Measurements from ENCODE around the gene DENND2C. TPM values are rescaled to one million over a fixed set of nuclear protein-coding genes. Genes with fewer than 3 reads are reported as not detected.

Gene DENND2C
- total RNA-seq, 2 donors from 2014 or later: 1.1 to 5.1 TPM

DNA sequence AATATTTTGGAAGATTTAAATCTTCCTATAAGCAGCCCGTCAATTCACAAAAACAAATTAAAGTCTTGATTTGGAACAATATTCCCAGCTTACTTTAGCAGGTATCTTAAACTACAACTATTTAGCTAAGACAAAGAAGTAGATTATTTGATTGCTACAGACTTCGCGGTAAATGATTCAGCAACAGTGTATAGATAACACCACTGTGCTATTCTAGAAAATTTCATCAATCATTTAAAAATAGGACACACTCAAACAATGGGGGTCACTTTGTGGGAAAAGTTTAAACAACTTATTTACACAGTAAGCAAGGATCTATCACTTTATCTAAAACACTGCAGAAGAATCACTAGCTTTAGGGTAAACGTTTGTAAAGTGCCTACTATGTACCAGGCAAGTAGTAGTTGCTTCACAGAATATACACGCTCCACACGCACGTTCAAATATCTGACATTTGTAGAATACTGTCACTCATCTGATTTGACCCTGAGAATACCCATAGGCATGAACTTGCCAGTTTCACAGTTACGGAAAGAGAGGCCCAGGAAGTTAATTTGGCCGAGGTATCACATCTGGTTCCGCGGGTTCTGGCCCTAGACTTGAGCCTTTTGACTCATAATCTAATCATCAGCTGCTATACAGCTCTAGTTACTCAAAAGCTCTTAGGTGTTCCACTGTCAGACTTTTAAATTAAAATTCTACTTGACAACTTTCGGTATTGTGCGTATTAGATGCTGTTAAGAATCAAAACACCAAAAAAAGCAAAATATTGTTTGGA lies 876 bp downstream of the DENND2C start:
- Mint-ChIP-seq H3K27me3 (peaks cover 25% of the 10 kb centered on the region), H3K27ac (peak overlapping the region; percentile 34), H3K4me1 (peaks cover 16% of the 10 kb centered on the region), H3K36me3 (ENCODE audit: low read depth) (peaks cover 3% of the 10 kb centered on the region), H3K4me3 (peak overlapping the region; percentile 96)
- no peak for DNase-seq
- no peak for ATAC-seq
- no peaks in the 10 kb centered on the region for H3K9me3 ChIP-seq (ENCODE audit: control insufficient read depth, low read length, poor library complexity, severe bottlenecking)

DNA sequence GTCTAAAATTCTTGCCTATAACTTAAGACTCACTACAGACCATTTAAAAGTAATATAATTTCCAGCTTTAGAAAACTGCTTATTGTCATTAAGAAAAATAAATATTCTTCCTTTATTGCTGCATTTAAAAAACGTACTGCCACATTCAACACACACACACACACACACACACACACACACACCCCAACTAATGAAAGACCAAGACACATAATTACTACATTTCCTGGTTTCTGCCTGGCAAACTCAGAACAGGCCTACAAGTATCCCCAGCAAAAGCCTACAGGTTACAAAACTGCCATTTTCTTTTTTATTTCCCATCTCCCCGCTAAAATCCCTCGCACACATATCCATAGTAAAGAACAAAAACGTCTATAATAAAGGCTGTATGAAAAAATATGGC lies 1.5 kb downstream of the DENND2C start:
- H3K4me3 Mint-ChIP-seq: no peak overlapping the region
- H3K9me3 ChIP-seq (ENCODE audit: control insufficient read depth, low read length, poor library complexity, severe bottlenecking): no peaks in the 10 kb centered on the region
- peaks cover 16% of the 10 kb centered on the region for H3K4me1 Mint-ChIP-seq
- ATAC-seq (no peak), DNase-seq (no peak)
- peaks cover 3% of the 10 kb centered on the region for H3K36me3 Mint-ChIP-seq (ENCODE audit: low read depth)
- H3K27me3 Mint-ChIP-seq: peaks cover 25% of the 10 kb centered on the region
- H3K27ac Mint-ChIP-seq: peak overlapping the region; percentile 34

DNA sequence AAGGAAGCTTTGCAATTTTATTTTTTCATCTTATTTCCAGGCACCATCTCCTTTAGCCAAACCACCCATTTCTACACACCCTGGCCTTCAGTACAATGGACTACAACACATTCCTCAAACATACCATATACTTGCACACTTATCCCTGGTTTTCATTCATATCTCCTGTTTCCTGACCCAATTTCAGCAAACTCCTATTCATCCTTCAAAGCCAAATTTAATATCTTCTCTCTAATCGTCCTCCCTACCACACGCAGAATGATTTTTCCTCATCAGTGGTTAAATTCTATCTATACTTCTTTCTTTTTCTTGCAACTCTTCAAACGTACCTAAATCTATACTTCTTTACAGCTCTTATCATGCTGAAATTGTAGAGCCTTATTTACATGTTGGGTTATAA lies 2.9 kb downstream of the DENND2C start:
- no peaks in the 10 kb centered on the region for H3K9me3 ChIP-seq (ENCODE audit: control insufficient read depth, low read length, poor library complexity, severe bottlenecking)
- Mint-ChIP-seq H3K4me1 (peaks cover 16% of the 10 kb centered on the region), H3K4me3 (no peak overlapping the region), H3K36me3 (ENCODE audit: low read depth) (peaks cover 3% of the 10 kb centered on the region), H3K27ac (no peak overlapping the region), H3K27me3 (peaks cover 33% of the 10 kb centered on the region)
- ATAC-seq: no peak
- no peak for DNase-seq

DNA sequence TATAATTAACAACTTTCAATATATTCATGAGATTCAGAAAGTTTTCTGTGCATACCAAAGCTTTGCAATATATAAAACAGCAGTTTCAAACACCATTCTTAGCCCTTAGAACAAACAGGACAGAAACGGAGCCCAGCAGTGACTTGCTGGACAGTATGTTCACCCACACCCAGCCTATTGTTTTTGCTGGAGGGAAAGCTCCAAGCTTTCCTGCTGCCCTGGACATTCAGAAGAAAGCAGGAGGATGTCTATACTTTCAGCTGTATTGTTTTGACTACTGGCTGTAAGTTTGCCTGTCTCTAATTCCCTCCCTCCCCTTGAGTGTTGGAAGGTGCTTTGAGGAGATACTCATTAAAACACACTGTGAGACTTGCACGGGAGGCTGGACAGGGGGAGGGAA lies 9.6 kb downstream of the DENND2C start:
- no peak for ATAC-seq
- H3K27ac Mint-ChIP-seq: no peak overlapping the region
- no peaks in the 10 kb centered on the region for H3K9me3 ChIP-seq (ENCODE audit: control insufficient read depth, low read length, poor library complexity, severe bottlenecking)
- H3K36me3 Mint-ChIP-seq (ENCODE audit: low read depth): no peaks in the 10 kb centered on the region
- DNase-seq: no peak
- no peak overlapping the region for H3K4me3 Mint-ChIP-seq
- H3K27me3 Mint-ChIP-seq: peaks cover 41% of the 10 kb centered on the region
- H3K4me1 Mint-ChIP-seq: no peaks in the 10 kb centered on the region

DNA sequence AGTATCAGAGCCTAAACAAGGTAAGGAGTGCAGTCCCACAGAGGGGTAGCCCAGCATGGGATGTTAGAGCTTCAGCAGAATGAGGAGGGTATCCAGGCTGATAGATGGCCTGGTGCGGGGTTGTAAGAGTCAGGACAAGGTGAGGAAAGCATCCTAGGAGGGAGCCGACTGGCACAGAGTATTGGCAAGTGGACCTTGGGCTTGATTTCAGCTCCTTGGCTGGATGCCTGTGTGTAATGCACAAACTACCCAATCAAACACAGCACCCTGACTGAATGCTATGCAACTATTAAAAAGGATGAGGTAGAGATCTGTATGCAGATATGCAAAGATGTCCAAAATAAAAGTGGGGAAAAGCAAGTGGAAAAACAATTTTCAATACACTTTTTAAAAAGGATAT lies 18.0 kb downstream of the DENND2C start:
- H3K27me3 Mint-ChIP-seq: no peaks in the 10 kb centered on the region
- no peak overlapping the region for H3K4me3 Mint-ChIP-seq
- H3K9me3 ChIP-seq (ENCODE audit: control insufficient read depth, low read length, poor library complexity, severe bottlenecking): no peaks in the 10 kb centered on the region
- no peaks in the 10 kb centered on the region for H3K36me3 Mint-ChIP-seq (ENCODE audit: low read depth)
- no peak for DNase-seq
- no peak for ATAC-seq
- H3K27ac Mint-ChIP-seq: no peak overlapping the region
- H3K4me1 Mint-ChIP-seq: no peaks in the 10 kb centered on the region

DNA sequence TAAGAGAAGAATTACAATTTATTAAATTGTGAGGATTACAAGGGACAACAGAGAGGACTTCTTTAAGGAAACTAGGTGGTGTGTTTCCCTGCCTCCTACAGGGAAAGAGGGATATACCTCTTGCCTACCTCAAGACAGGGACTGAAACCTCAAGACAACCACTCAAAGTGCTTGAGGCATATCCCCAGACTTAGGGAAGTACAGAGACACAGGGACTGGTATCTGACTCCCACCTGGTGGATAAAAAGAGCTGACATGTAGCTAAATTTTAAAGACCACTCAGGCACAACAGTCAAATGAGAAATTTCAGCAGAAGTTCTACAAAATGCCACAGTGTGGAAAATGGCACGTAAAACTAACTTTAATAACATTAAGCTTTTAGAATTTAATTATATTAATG lies 21.3 kb downstream of the DENND2C start:
- Mint-ChIP-seq H3K4me3 (no peak overlapping the region), H3K4me1 (peaks cover 3% of the 10 kb centered on the region), H3K27ac (no peak overlapping the region), H3K36me3 (ENCODE audit: low read depth) (no peaks in the 10 kb centered on the region), H3K27me3 (no peaks in the 10 kb centered on the region)
- ATAC-seq: no peak
- no peak for DNase-seq
- H3K9me3 ChIP-seq (ENCODE audit: control insufficient read depth, low read length, poor library complexity, severe bottlenecking): peaks cover 3% of the 10 kb centered on the region

DNA sequence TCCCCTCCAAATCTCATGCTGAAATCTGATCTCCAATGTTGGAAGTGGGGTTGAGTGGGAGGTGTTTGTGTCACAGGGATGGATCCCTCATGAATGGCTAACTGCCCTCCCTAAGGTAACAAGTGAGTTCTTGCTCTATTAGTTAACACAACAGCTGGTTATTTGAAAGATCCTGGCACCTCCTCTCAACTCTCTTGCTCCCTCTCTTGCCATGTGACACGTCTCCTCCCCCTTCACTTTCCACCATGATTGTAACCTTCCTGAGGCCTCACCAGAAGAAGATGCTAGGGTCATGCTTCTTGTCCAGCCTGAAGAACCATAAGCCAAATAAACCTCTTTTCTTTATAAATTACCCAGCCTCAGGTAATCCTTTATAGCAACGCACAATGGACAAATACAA lies 28.5 kb downstream of the DENND2C start:
- no peaks in the 10 kb centered on the region for H3K36me3 Mint-ChIP-seq (ENCODE audit: low read depth)
- H3K4me3 Mint-ChIP-seq: no peak overlapping the region
- H3K4me1 Mint-ChIP-seq: peaks cover 3% of the 10 kb centered on the region

DNA sequence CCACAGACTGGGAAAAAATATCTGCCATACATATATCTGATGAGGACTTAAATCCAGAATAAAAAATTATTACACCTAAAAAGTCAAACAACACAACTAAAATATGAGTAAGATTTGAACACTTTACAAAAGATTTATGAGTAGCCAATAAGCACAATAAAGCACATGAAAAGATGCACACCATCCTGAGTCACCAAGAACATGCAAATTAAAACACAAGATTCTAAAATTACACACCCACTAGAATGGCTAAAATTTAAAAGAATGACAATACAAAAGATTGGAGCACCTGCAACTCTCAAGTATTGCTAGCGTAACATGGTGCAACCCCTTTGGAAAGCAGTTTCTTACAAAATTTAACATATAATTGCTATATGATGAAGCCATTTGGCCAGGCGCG lies 30.9 kb downstream of the DENND2C start:
- no peaks in the 10 kb centered on the region for H3K9me3 ChIP-seq (ENCODE audit: control insufficient read depth, low read length, poor library complexity, severe bottlenecking)
- H3K4me1 Mint-ChIP-seq: peaks cover 1% of the 10 kb centered on the region
- DNase-seq (no peak), ATAC-seq (no peak)
- H3K27ac Mint-ChIP-seq: no peak overlapping the region
- H3K4me3 Mint-ChIP-seq: no peak overlapping the region
- peaks cover 19% of the 10 kb centered on the region for H3K27me3 Mint-ChIP-seq
- H3K36me3 Mint-ChIP-seq (ENCODE audit: low read depth): no peaks in the 10 kb centered on the region

More for the DNA sequence above, 28.5 kb downstream of the DENND2C start:
- peaks cover 1% of the 10 kb centered on the region for H3K9me3 ChIP-seq (ENCODE audit: control insufficient read depth, low read length, poor library complexity, severe bottlenecking)
- Mint-ChIP-seq H3K27me3 (peaks cover 10% of the 10 kb centered on the region), H3K27ac (no peak overlapping the region)
- no peak for DNase-seq
- no peak for ATAC-seq

DNA sequence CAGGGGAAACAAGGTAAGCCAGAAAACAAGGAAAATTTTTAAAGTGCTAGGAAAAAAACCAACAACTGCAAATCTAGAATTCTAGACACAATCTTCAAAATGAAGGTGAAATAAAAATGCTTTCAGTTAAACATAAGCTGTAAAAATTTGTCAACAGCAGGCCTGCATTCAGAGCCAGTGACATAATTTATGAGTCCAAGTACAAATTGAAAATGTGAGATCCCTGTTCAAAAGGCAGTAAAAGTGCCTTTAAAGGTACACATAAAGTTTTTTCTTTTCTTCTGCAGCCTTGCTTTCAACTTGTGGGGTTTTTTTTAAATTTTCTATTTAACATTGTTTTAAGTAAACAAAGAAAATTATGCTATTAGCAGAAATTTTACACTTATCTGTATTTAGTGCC lies 37.4 kb downstream of the DENND2C start:
- Mint-ChIP-seq H3K27me3 (peaks cover 31% of the 10 kb centered on the region), H3K4me1 (no peaks in the 10 kb centered on the region), H3K36me3 (ENCODE audit: low read depth) (peaks cover 7% of the 10 kb centered on the region), H3K27ac (no peak overlapping the region), H3K4me3 (no peak overlapping the region)
- H3K9me3 ChIP-seq (ENCODE audit: control insufficient read depth, low read length, poor library complexity, severe bottlenecking): no peaks in the 10 kb centered on the region
- no peak for ATAC-seq
- no peak for DNase-seq

DNA sequence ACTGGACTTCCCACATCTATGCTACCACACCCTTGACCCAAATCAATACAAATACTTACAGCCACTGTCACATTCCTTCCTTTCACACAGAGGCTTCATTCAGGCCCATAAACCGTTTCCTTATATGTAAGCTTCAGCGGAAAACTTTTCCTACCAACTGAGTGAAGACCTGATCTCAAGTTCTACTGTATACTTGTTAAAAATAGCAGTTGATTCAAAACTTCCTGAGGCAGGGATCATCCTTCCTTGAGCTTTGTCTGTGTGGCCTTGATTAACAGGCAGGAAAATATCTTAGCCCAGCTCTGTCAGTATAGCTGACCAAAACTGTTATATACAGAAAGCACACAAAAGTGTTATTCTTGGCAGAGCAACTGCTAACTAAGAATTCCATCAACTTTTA lies 42.7 kb downstream of the DENND2C start:
- ATAC-seq (no peak), DNase-seq (no peak)
- H3K27me3 Mint-ChIP-seq: peaks cover 29% of the 10 kb centered on the region

DNA sequence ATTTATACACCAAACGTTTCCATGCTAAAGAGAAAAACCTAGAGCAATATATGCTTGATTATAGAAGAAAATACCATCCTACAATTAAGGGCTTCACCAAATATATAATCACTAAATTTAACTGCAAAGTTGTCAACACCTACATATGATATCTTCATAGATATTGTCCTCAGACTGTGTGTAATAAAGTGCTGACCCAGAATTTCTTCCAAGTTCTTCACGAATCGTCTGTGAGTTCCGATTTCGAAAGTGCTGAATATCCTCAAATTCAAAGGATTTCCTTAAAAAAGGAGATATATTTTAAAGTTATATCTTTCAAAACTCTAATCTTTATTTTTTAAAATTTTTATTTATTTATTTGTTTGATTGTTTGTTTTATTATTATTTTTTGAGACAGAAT lies 46.5 kb downstream of the DENND2C start:
- peaks cover 5% of the 10 kb centered on the region for H3K36me3 Mint-ChIP-seq (ENCODE audit: low read depth)
- no peaks in the 10 kb centered on the region for H3K9me3 ChIP-seq (ENCODE audit: control insufficient read depth, low read length, poor library complexity, severe bottlenecking)
- H3K27me3 Mint-ChIP-seq: peaks cover 24% of the 10 kb centered on the region
- H3K27ac Mint-ChIP-seq: no peak overlapping the region
- no peaks in the 10 kb centered on the region for H3K4me1 Mint-ChIP-seq
- no peak for DNase-seq
- ATAC-seq: no peak
- H3K4me3 Mint-ChIP-seq: no peak overlapping the region

More for the DNA sequence above, 42.7 kb downstream of the DENND2C start:
- no peaks in the 10 kb centered on the region for H3K9me3 ChIP-seq (ENCODE audit: control insufficient read depth, low read length, poor library complexity, severe bottlenecking)
- Mint-ChIP-seq H3K27ac (no peak overlapping the region), H3K4me3 (no peak overlapping the region), H3K4me1 (no peaks in the 10 kb centered on the region), H3K36me3 (ENCODE audit: low read depth) (peaks cover 11% of the 10 kb centered on the region)

DNA sequence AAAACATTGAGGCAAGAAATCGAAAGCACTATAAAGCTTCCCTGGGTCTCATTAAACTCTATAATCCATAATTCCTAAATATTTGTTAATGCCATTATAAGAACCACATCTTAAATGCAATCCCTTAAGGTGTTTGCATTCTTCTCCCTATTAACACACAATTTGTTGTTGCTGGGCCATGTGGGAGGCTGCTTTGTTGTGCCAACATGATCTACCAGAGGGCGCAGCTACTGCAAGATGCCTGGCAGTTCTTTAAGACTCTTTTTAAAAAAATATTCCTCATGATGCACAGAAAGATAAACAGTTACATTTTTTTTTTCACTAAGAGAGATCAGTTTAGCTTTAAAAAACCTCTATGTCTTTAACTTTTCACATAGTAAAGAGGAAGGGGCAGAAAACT lies 49.4 kb downstream of the DENND2C start:
- Mint-ChIP-seq H3K27ac (peak overlapping the region; percentile 57), H3K36me3 (ENCODE audit: low read depth) (no peaks in the 10 kb centered on the region)

DNA sequence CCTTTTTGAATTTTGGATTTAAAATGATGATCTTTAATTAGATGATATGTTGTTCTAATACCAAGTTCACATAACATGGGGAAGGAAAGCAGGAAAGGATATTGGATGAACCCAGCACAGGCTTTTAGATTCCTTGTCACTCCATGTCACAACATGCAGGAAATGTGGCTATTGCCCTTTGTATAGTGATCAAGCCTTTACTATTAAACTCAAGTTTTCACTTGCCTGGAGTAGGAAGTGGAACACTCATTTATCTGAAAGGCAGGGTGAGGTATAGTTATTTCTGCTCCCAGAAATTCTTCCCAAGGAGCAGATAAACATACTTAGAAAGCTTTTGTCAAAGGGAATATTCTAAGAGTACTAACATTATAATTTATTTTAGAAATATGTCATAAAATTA lies 51.2 kb downstream of the DENND2C start:
- ATAC-seq (no peak), DNase-seq (no peak)
- H3K4me3 Mint-ChIP-seq: no peak overlapping the region
- H3K27me3 Mint-ChIP-seq: peaks cover 15% of the 10 kb centered on the region
- H3K36me3 Mint-ChIP-seq (ENCODE audit: low read depth): no peaks in the 10 kb centered on the region
- H3K27ac Mint-ChIP-seq: no peak overlapping the region
- H3K4me1 Mint-ChIP-seq: no peaks in the 10 kb centered on the region
- no peaks in the 10 kb centered on the region for H3K9me3 ChIP-seq (ENCODE audit: control insufficient read depth, low read length, poor library complexity, severe bottlenecking)

More for the DNA sequence above, 49.4 kb downstream of the DENND2C start:
- no peak for ATAC-seq
- DNase-seq: no peak
- Mint-ChIP-seq H3K27me3 (peaks cover 15% of the 10 kb centered on the region), H3K4me1 (no peaks in the 10 kb centered on the region), H3K4me3 (no peak overlapping the region)
- H3K9me3 ChIP-seq (ENCODE audit: control insufficient read depth, low read length, poor library complexity, severe bottlenecking): no peaks in the 10 kb centered on the region

DNA sequence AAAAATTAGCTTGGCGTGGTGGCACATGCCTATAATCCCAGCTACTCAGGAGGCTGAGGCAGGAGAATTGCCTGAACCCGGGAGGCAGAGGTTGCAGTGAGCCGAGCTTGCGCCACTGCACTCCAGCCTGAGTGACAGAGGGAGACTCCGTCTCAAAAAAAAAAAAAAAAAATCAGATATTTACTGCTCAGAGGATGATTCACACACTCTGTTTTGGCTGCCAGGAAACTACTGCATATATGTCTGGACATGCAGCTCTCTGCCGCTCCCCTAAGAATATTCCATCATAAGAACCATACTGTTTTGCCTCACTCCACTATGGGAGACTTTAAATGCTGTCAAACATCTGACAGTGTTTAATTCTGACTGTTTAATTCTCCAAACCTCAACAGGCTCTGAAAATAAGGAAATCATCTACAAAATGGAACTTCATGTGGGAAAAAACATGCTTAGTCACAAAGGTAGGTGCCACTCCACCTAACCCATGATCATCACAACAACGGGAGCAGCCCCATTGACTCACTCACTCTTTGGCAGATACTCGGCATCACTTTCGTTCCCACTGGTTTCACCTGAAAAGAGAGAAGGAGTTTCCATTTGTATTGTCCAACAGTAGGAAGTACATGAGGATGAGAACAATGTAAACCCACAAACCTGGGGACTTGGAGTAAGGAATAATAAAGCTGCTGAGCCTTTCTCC lies 59.2 kb downstream of the DENND2C start:
- H3K4me1 Mint-ChIP-seq: no peaks in the 10 kb centered on the region
- DNase-seq (no peak), ATAC-seq (no peak)
- no peaks in the 10 kb centered on the region for H3K36me3 Mint-ChIP-seq (ENCODE audit: low read depth)
- no peak overlapping the region for H3K27ac Mint-ChIP-seq
- H3K27me3 Mint-ChIP-seq: peaks cover 10% of the 10 kb centered on the region
- no peaks in the 10 kb centered on the region for H3K9me3 ChIP-seq (ENCODE audit: control insufficient read depth, low read length, poor library complexity, severe bottlenecking)
- no peak overlapping the region for H3K4me3 Mint-ChIP-seq

Data from T-helper 17 cell (primary cell).